Erythroblast (primary cell): ENCODE measurements around the gene UNC79.

Experiments used
- GATA1 ChIP-seq: IDR thresholded peaks from 2 replicates; pipeline ENCODE4 v1.6.1; 2011; ENCODE audit warnings: low read depth, mild to moderate bottlenecking, control low read depth, low read length, moderate library complexity
- POLR2A ChIP-seq: IDR thresholded peaks from 2 replicates; pipeline ENCODE4 v1.6.1; 2011; ENCODE audit warnings: mild to moderate bottlenecking, low read length

- TF ChIP-seq POLR2A (no peak), GATA1 (no peak)
Observed at GRCh38 chr14:93464271-93464670, 33.5 kb downstream of the UNC79 start.
